CD4-positive, alpha-beta T cell treated with Interleukin-6 for 4 hours (primary cell): ENCODE results near the gene ACOT9.
"Not testable (repeated sequence)": the region's sequence is repeated elsewhere in the genome, so short reads cannot be mapped to it uniquely, and the experiment has no call there.

Source experiments
- DNase-seq: peaks from one replicate; pipeline ENCODE4 v3.0.0-alpha.2; 2020; ENCODE audit warnings: mixed read lengths

ACOT9 gene

DNA sequence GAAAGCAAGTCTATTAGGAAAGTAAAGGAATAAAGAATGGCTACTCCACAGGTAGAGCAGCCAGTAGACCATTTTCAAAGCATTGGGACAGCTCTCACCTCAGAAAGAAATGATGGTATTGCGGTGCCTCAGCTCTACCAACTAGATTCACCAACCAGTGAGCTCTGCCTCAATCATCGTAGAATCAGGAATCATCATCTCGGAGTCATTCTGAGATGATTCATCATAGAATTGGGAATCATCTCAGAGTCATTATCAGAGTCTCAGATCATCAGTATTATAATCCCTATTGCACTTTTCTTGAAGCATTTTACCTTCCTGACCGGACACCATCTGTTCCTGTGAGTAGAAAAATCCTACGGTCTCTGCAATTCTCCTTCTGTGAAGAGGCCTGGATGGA, 22.4 kb upstream of the ACOT9 start:
- DNase-seq: no peak

DNA sequence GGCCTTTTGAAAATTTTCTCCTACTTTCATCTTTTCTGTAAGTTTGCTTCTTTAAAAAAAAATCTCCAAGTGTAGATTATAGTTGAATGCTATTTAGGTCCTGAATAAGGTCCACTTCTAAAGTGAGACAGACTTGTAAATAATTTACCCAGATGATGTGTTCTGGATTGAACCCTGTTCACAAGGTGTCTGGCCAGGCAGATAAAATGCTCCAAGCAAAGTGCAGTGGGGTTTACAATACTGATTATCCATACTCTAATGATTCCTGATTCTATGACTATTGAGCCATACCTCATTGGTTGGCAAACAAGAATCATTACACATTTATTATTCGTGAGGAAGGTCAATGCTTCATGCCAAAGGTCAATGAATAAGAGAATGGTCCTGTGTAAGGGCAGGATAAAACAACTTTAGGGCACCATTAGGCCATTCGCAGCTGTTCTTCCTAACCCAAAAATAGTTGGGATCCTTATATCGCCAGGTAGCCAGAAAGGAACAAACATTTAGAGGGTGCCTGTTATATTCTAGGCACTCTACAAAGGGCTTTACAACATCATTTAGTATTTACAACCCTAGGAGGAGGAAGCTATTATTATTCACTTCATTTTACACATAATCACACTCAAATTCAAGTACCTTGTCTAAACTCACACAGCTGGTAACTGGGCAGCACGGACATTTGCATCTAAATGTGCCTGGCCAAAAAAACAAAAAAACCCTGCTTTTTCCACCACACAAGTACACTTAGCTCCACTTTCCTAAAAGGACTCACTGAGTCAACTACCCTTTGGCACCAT, 21.3 kb upstream of the ACOT9 start:
- DNase-seq: no peak

DNA sequence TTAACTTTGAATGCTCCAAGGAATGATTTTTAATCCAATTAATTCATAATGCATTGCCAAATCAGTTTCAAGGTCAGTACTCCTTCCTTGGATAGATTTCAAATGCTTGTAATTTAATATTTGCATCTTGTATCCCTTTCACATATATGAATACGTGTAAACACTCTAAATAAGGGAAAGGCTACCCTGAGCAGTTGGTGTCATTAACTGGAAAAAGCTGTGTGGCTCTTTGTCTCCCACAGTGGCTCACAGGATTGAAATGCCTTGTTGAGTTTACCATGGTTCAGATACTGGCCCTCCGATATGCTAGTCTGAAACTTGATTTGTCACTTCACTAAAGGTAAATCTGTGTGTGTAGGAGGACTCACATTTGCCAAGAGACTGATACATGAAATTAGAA, 16.7 kb upstream of the ACOT9 start:
- DNase-seq: no peak

DNA sequence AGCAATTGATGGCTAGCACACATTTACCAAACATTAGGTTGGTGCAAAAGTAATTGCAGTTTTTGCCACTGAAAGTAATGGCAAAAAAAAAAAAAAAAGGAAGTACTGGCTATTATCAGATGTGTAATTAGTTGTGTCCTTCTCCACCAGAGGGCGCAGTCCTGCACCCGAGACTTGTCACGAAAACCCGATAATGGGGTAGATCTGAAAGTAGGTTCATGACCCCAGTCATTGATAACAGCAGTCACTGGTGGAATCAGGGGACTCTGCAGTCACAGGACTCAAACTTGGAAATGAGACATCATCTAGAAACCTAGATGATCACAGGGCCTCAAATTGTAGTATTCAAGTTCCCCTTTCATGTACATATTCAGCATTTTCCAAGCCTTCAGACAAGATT, 13.1 kb upstream of the ACOT9 start:
- DNase-seq: peak; percentile 79

DNA sequence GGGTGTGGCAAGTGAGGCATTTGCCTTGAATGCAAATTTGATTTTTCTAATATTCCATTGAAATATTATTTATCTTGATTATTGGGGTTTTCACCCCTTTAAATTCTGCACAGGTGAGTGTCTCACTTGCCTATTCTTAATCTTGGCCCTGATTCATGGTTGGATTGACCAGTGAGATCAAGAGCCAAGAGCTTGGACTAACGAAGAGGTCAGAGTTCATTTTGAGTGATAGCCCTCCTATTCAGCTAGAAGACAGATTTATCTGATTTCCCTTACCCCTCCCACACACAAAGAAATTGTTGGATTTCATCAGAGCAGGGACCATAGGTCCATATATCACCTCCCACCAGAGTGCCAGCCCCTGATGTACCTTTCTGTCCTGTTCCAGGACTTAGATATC, 11.6 kb upstream of the ACOT9 start:
- DNase-seq: no peak

DNA sequence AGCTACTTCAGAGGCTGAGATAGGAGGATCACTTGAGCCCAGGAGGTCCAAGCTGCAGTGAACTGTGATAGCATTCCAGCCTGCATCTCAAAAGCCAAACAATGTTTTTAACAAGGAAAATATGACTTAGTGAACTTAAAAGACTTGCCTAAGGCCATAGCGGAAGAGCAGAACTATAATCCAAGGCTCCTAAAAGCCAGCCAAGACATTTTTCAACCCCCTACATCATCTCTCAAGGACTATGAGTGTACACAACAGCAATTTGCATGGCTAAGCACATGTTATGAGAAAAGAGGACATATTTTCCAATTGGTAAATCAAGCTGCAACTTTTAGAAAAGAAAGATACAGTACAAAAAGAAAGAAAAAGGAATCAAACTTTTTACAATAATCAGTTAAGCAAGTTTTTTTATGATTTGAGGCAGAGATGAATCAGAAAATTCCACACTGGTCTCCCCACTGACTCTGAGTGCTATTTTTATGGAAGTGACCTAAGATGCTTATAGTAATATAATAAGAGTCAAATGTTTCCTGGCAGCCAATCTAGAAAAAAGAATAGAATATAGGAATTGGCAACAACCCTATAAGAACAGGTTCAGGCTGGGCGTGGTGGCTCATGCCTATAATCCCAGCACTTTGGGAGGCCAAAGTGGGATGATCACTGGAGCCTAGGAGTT, 9.8 kb upstream of the ACOT9 start:
- DNase-seq: no peak

DNA sequence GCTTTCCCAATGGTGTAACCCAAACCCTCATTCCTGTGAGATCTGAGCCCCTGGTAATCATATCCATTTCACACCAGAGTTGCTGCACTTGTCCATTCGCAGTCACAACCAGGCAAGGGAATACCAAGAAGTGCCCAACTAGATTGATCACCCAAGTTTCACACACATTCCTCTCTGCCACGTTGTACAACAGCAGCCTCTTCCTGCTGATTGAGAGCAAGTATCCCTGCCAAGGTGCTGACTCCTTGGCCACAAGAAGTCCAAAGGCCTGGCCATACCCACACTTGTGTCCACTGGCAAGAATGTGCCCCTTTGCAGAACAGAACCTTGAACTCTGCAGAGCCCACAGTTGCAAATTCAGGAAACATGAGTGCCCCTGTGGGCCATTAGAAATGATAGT, 6.5 kb upstream of the ACOT9 start:
- no peak for DNase-seq

DNA sequence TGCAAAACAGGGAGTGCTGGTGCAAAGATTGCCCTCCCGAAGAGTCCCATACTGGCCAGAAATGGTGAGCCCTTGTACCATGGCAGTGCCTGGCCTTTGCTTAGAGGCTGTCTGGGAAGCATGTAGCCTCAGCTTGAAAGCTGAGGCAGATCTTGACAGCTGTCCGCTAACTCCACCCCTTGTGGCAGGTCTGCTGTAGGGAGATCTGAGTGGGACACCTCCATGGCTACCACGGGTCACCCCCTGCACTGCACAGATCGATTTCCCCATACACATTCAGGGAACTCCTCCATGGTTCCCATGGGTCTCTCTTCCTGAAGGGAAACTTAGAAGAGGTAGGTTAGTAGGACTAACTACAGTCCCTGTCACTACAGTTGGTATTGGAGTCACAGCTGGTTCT, 6.1 kb upstream of the ACOT9 start:
- no peak for DNase-seq

DNA sequence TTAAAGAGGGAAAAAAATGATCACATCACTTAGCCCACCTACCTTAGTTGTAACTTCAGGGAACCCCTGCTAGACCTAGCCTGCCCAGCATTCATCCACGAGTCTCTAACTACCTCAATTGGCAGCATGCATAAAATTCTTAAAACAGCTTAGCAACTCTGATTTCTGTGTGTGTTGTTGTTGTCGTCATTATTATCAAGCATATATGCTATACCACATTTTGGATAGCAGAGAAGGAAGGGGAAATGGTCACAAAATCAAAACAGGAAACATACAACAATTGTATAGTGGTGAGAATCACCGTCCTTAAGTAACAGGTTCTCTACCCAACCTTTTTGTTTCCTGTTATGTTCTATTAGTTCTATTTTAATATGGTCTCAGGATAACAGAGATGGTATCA, 2.7 kb upstream of the ACOT9 start:
- no peak for DNase-seq

DNA sequence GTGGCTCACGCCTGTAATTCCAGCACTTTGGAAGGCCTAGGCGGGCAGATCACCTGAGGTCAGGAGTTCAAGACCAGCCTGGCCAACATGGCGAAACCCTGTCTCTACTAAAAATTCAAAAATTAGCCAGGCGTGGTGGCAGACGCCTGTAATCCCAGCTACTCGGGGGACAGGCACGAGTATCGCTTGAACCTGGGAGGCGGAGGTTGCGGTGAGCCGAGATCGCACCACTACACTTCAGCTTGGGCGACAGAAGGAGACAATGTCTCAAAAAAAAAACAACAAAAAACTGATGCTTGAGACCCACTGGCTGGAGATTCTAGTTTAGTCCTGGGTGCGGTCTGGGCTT, 521 bp upstream of the ACOT9 start:
- DNase-seq: not testable (repeated sequence)

DNA sequence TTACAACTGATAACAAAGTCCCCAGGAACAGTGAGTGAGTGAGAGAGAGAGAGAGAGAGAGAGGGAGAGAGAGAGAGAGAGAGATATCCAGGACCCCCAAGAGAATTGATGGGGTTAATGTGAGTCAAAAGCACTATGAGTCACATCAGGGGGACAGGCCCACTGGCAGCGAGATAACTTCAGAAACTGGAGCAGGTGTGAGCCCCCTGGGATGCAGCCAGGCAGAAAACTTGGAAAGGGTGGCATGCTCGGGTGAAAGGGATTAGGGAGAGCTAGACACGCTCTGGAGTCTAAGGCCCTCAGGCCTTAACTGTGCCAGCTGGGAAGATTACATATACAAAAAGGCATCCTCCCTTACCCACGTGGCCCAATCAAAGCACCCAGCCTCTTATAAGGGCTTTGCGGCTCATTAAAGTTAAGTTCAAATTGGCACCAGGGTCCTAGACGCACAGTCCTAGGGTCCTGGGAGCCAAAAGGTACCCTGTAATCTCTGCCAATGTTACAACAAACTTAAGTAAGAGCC, 841 bp downstream of the ACOT9 start:
- DNase-seq: peak; percentile 3

DNA sequence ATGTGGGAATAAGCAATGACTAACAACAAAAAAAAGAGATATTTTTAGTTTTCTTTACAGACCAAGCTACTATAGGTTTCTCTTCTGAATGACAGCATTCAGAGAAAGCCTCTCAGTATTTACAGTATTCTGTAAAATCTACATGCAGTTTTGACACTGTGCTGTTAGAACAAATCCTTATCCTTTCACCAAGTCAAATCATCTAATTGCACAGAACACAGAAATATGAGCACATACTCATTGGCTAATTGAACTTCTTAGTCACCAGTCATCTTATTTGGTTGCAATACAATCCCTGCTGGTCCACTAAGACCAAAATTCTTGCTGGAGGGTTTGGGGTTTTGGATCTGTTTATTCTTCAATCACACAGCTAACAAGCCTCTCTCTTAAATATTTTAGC, 5.7 kb downstream of the ACOT9 start:
- no peak for DNase-seq

DNA sequence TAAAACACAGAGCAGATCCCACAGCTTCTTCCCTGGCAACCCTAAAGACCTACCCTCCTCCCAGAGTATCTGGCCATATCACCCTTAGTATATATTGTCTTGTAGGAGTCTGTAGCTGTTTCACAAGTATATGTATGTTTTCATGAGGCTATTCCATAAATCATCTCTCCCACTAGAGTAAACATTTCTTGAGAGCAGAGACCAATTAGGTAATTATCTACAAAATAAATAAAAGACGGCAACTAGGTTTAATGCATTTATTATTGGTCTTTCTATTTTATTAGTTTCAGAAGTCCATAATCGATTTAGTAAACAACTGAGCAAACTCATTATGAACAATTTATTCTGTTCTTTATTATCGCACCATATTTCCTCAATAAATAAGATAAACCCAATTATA, 7.0 kb downstream of the ACOT9 start:
- DNase-seq: no peak

DNA sequence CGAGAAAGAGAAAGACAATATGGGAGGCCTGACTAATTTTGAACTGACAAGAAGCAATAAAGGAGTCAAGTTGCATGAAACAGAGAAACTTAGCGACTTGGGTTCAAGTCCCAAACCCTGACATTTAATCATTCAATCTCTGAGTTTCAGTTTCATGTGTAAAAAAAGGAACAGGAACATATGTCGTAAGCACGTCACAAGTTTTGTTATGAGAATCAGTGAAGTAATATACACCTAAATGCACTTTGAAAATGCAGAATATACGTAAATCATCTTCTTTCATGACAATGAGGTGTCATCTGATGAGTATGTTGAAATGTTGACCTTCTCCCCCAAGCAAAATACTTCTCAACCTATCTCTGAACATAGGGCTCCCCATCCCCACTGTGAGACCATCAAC, 10.4 kb downstream of the ACOT9 start:
- no peak for DNase-seq

DNA sequence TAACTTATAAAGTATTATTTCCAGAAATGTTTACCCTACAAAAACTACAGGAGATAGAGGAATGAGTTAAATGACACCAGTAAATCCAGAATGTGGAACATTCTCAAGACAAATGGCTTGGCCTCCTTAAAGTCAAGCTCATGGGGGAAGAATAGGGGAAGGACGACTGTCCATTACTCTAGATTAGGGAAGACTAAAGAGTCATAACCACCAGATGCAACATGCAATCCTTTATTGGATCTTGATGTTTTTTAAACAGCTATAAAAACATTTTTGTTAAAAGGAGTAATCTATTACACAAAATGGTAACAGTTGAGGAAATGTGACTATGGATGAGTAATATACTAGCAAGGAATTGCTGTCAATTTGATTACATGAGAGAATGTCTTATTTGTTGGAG, 11.1 kb downstream of the ACOT9 start:
- no peak for DNase-seq

DNA sequence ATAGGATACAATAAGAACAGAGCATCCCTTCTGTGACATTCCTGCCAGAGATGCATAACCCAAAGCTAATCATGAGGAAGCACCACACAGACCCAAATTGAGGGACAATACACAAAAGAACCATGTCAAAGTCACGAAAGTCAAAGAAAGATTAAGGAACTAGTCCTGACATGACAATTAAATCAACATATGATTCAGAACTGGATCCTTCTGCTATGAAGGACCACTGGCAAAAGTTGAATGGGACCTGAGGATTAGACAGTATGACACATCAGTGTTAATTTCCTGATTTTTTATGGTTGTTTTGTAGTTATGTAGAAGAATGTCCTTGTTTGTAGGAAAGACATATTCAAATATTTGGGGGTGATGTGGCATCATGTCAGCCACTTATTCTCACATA, 13.9 kb downstream of the ACOT9 start:
- no peak for DNase-seq

DNA sequence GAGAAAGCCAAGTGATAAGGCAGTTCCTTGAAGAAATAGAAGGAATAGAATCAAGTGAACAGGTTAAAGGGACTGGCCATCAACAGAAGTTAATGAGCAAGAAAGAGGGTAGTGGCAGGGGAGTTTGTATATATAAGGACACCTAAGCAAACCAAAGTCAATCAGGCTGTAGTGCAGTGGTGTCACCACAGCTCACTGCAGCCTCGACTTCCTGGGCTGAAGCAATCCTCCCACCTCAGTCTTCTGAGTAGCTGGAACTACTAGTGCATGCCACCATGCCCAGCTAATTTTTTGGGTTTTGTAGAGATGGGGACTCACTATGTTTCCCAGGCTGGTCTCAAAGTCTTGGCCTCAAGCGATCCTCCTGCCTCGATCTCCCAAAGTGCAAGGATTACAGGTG, 15.9 kb downstream of the ACOT9 start:
- DNase-seq: no peak

DNA sequence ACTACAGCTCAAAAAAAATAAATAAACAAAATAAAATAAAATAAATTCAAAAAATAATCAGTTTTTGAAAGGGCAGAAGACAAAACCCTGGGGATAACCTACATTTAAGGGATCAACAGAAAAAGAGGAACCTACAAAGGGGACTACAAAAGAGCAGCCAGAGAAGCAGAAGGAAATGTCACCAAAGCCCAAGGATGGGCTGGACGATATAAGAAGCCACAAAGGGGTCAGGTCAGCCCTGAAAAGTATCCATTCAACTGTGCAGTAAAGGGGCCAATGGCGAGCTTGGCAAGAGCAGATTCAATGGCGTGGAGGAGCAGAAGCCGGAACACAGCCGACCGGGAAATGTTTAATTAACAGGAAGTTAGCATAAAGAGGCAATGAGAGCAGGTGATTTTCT, 16.9 kb downstream of the ACOT9 start:
- DNase-seq: no peak

DNA sequence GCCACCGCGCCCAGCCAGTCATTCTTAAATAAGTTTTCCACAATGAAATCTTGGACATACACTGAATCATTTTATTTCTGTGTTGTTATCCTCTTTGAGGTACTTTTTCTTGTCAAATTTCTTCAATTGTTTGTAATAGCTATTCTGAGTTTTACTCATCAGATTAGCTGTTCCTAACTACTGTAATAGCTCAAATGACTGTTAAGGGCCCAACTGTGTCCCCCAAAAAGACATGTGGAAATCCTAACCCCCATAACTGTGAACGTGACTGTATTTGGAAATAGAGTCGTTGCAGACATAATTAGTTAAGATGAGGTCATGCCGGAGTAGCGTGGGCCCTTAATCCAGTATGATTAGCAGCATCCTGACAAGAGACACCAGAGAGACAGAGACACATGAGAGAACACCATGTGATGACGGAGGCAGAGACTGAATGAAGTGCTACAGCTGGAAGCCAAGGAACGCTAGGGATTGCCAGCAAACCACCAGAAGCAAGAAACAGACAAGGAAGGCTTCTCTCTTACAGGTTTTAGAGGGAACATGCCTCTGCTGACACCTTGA, 22.9 kb downstream of the ACOT9 start:
- DNase-seq: no peak

DNA sequence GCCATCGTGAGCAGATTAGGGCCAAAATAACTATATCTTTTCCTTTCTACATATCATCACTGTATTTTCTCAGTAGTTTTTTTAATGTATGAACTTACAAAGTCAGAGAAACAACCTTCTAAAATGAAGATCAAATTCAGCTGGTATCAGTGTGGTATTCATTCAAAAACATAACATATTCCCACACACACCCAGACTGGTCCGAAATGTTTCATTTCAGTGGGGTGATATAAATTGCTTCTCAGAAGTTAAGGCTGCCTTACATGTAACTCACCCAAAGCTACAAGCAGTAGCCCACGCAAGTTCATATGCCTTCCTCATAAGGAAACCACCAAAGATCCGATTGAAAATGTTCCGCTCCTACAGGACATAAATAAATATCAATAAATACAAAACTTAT, 37.8 kb downstream of the ACOT9 start:
- DNase-seq: no peak

DNA sequence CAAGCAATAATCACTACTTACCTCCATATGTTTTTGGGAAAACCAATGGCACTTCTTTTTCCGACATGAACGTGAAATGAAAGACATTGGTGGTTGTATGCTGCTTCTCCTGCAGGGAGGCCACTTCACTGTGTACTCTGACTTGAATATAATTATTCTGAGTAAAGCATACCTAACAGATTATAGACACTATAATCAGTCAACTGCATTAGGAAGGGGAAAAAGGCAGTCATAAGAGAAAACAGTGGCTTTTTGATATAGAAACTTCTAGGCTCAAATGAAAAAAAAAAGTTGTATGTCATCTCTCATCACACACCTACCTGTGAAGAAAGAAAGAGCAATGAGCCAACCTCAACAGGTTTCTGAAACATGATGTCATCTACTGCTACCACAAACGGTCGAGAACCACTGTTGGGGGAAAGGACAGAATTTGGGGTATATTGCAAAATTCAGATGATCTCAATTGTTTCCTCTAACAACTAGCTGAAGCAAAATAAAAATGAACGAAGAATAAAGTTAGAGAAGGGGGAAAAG, 38.3 kb downstream of the ACOT9 start:
- no peak for DNase-seq

DNA sequence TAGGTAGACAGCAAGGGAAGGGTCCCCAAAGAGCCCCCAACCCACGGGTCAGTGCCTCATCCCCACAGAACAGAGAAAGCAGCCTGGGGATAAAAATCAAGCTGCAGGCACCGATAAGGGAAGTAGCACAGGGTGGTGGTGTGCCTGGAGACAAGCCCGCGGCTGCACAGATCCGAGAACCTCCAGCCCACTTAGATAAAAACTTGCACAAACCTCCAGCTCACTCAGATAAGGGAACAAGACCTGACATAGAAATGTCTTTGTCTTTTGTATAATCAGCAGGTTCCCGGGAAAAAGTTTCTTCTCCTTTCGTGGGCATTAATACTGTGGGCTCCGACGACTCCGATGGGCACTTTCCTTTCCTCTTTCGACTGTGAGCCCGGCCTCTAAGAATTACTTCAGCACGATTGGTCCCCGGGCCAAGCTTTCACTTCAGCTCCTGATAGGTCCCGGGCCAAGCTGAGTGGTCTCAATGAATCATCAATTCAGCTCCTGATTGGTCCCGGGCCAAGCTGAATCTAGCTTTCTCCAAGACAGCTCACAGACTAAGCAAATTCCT, 43.4 kb downstream of the ACOT9 start:
- DNase-seq: peak; percentile 19

DNA sequence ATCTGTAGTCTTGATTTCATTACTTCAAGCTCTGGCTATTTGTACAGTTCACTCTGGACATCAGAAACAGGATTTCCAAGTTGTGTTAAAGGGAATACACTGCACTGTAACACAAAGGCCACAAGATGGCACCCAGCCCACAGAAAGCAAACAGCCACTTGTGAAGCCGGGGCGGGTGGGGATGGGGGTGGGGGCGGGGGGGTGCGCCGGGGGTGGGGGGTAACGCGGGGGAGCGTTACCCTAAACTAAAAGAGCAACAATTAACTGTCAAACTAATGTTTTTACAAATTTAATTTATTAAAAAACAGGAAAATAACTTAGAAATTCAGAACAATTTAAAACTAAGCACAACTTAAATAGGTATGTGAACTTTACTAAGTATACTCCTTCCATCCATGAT, 48.5 kb downstream of the ACOT9 start:
- peak; percentile 62 for DNase-seq

DNA sequence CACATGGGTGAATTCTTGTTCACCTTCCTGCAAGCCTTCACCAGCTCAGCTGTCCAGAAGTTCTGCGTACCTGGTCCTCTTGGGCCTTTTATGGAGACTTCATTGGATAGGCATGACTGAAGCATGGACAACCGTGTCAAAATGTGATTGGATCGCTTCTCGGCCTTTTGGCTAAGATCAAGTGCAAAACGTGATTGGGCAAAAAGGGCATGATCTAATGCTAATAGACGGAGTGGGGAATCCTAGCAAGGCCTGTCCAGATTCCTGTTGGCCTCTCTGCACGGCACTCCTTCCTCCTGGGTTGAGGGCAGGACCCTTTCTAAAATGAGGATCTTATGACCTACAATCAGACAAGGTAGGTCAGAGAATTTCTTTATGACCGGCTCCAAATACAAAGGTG, 50.9 kb downstream of the ACOT9 start:
- no peak for DNase-seq
